HG02588 (cell line): Measurements from ENCODE around the gene TULP1.
A peak's percentile ranks its signal among the peaks of the same experiment; 100 is the strongest.

Experiments
- ATAC-seq: cut with Tn5 transposase; IDR thresholded peaks from one replicate; pipeline ENCODE4 v1.9.1; 2021; ENCODE audit warnings: mild to moderate bottlenecking, moderate library complexity; ENCODE audit not compliant: unreplicated experiment

The TULP1 gene

GRCh38 chr6:35468980-35469750 is 43.5 kb downstream of the TULP1 start:
- peak; percentile 9 for ATAC-seq

DNA sequence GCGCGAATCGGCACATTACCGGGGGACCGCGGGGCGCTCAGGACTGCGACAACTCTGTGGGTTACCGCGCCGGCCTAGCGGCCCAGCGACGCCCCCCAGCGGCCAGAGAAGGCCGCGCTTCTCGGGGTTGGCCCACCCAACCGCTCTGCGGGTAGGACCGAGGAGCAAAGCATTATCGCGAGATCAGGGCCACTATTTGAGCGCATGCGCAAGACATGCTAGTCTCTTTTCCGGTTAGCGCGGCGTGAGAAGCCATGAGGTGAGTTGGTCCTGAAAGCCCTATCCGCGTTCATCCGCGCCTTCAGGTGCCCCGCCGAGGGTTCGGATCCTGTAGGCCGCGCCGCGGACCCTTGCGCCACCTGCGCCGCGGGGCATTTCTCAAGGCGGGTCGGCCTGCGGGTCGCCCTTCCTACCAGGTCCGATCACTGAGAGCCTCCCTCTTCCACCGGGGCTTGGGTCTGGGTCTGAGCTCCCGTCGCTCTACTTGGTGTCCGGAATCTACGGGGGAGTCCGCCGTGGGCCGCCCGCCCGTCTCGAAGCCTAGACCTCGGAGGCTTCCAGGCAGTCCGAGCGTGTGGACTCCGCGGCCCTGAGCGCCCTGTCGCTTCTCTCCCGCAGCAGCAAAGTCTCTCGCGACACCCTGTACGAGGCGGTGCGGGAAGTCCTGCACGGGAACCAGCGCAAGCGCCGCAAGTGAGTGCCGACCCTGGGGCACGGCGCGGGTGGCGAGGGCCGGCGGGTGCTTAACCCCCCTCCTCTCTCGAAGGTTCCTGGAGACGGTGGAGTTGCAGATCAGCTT is 44.3 kb downstream of the TULP1 start, which contains the start of gene RPL10A:
TSS of gene RPL10A (plus strand) at position 221 of the 799 bp plus-strand sequence. CDS start at position 255, 34 bp downstream.
- ATAC-seq, result peak; percentile 76

DNA sequence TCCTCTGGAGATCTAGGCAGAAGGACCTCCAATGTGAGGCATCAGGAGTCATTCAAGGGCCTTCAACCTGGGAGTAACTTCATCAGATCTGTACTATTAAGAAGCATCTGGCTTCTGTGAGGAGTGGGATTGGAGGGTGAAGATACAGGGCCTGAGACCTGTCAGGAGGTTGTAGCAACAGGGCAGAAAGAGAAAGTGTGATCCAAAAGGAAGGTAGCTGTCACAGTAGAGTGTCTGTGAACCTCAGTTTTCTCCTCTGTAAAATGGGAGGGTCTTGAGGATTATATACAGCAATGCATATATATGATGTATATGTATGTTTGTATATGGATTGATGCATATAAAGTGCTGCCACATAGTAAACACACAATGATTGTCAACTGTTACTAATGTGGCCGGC is 47.0 kb downstream of the TULP1 start:
- ATAC-seq, result no peak

GRCh38 chr6:35463292-35463691 is 49.4 kb downstream of the TULP1 start:
- no peak for ATAC-seq

DNA sequence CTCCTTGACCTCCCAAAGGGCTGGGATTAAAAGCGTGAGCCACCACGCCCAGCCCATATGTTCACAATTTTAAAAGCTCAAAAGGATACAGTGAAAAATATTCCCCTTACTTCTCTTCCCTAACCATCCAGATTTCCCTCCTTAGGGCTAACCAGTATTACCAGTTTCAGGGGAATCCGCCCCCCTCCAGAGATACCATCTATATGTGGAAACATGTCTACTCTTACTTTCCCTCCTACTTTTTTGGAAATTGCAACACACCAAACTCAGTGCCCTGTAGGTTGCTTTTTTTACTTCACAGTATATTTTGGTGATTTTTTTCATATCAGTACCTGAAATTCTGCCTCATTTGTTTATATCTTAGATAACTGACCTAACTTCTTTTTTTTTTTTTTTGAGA is 51.4 kb downstream of the TULP1 start:
- no peak for ATAC-seq

DNA sequence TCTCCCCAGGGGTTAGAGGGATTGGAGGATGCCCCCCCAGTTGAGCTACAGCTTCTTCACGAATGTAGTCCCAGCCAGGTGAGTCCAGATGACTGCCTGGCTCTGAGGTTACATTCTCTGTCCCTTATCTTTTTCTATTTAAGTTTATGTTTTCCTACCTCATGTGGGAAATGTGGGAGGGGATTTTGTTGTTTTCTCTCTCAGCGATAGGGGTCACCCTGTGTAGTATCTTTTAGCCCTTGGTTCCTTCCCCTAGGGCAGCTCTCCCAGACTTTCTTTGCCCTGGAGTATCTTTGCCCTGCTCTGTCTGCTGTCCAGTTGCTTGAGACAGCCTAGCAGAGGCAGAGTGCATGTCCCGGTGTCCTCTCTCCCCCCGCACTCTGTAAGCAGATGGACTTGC is 54.8 kb downstream of the TULP1 start:
- no peak for ATAC-seq

GRCh38 chr6:35454391-35455110 is 58.1 kb downstream of the TULP1 start:
- ATAC-seq, result no peak

DNA sequence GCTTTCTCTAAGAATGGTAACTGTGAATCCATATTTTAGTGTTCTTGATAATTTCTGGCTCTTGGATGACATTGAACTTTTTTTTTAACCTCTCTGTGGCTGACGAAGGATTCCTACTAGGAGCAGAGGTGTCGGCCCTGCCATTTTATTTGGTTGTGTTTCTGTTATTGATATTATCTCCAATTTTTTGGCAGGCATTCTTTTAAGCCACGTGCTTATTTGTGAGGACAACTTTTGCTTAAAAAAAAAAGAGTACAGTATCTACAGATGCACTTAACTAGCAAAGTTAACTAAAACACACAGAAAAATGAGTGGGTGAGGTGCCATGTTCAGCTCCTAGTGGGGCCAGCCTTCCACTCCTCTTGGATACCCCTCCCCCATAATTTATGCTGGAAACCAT is 59.5 kb downstream of the TULP1 start:
- no peak for ATAC-seq

GRCh38 chr6:35452183-35453090 is 60.3 kb downstream of the TULP1 start, which contains the start of gene FANCE:
TSS of gene FANCE (plus strand) at chr6:35452338. CDS start at chr6:35452546, 208 bp downstream.
- ATAC-seq, result peak; percentile 89

GRCh38 chr6:35451354-35452182 is 61.1 kb downstream of the TULP1 start:
- no peak for ATAC-seq

DNA sequence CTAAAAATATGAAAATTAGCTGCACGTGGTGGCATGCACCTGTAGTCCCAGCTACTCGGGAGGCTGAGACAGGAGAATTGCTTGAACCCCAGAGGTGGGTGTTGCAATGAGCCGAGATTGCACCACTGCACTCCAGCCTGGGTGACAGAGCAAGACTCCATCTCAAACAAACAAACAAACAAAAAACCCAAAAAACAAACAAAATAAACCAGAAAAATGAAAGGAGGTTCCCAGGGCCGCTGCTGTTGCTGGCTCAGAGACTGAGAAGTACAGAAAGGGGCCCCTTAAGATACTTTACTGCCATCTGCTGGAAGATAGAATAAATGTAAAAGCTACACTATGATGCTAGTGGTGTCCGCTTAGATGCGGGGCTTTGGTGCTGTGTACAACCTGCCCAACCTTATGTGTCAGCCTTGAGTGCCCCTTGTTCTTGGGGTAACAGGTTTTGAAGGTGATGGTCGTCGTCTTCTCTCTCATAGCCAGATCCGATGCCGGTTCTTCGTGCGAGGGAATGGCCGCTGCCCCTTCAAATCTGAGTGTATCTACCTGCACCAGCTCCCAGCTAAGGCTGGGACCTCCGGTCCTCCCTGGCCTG is 63.3 kb downstream of the TULP1 start:
- no peak for ATAC-seq

GRCh38 chr6:35448191-35448590 is 64.5 kb downstream of the TULP1 start:
- no peak for ATAC-seq
